Epithelial cell of prostate (primary cell): ENCODE measurements around the gene IL17A.

Experiments used
- DNase-seq: peaks from one replicate; pipeline ENCODE4 v3.0.0-alpha.2; 2011; ENCODE audit warnings: low read depth, low spot score
- H3K27ac ChIP-seq: fragments of 450-650 bp; 2 replicates; pipeline ENCODE4 v1.5.1; 2017; ENCODE audit warnings: mild to moderate bottlenecking

The IL17A gene

GRCh38 chr6:52209770-52210169 is 23.6 kb downstream of the IL17A start:
- no peak for DNase-seq
- no peak overlapping the region for H3K27ac ChIP-seq

- DNase-seq, result no peak
- no peak overlapping the region for H3K27ac ChIP-seq
Measured at GRCh38 chr6:52210227-52210626, 24.1 kb downstream of the IL17A start.

- no peak for DNase-seq
- no peak overlapping the region for H3K27ac ChIP-seq
Measured at GRCh38 chr6:52213127-52213526, 27.0 kb downstream of the IL17A start.

DNA sequence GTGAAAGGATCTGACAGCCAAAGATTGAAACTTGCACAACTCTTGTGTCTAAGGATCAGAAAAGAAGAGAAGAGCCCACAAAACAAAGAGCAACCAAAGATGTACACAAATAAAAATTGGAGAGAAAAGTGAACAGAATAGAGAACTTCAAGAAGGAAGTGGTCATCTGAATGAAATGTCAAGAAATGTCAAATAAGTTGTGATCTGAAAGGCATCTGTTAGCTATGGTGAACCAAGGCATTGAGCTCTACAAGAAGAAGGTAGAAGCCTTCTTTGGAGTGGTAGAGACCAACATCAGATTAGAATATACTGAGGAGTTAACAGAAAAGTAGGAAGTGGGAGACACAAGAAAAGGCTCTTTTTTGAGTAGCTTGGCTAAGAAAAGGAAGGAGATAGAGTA is 29.6 kb downstream of the IL17A start:
- DNase-seq, result no peak
- H3K27ac ChIP-seq, result no peak overlapping the region

DNA sequence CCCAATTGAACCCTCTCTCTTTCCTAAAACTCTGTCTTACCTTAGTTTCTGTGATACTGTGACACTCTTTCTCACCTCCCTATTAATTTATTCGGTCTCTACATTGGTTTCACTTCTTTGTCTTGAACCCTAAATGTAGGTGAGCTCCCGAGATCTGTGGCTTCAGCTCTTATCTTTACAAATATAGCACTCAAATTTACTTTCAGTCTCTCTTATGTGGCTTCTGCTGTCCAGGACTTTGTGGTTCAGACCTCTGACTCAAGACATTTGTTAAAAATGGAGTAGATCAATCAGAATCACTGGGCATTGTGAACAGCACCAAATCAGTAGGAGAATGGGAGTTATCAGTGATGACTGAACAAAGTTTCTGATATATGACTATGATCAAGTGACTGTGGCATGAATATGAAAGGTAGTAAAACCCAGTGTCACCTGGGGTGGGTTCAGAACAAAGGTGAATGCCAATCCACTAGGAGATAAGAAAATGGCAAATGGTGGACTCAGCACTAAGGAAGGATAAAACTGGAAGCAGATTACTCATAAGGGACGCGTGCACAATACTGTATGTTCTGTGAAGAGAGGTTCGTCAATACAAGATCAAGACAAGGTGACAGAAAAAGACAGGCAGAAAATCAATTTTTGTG is 30.9 kb downstream of the IL17A start:
- H3K27ac ChIP-seq, result no peak overlapping the region
- no peak for DNase-seq

GRCh38 chr6:52217761-52218160 is 31.6 kb downstream of the IL17A start:
- no peak overlapping the region for H3K27ac ChIP-seq
- no peak for DNase-seq

DNA sequence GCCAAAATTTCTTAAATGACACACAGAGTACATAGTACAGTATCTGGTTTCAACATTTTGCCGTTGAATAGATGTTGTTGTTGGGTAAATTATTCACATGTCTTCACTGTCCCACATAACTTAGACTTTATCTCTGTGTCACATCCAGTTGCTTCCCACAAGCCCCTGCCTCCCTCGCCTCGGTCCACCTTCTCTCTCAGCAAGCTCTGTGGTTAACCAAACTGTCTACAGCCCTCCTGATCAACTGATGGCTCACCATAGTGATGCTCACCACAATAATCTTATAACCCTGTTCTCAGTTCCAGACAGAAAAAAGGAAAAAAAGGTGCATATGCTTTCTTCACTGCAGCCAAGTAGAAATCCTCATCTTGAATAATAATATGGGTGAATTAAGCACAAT is 35.1 kb downstream of the IL17A start:
- no peak overlapping the region for H3K27ac ChIP-seq
- no peak for DNase-seq

GRCh38 chr6:52227495-52227894 is 41.3 kb downstream of the IL17A start:
- no peak for DNase-seq
- no peak overlapping the region for H3K27ac ChIP-seq

GRCh38 chr6:52230685-52231084 is 44.5 kb downstream of the IL17A start:
- no peak overlapping the region for H3K27ac ChIP-seq
- no peak for DNase-seq

DNA sequence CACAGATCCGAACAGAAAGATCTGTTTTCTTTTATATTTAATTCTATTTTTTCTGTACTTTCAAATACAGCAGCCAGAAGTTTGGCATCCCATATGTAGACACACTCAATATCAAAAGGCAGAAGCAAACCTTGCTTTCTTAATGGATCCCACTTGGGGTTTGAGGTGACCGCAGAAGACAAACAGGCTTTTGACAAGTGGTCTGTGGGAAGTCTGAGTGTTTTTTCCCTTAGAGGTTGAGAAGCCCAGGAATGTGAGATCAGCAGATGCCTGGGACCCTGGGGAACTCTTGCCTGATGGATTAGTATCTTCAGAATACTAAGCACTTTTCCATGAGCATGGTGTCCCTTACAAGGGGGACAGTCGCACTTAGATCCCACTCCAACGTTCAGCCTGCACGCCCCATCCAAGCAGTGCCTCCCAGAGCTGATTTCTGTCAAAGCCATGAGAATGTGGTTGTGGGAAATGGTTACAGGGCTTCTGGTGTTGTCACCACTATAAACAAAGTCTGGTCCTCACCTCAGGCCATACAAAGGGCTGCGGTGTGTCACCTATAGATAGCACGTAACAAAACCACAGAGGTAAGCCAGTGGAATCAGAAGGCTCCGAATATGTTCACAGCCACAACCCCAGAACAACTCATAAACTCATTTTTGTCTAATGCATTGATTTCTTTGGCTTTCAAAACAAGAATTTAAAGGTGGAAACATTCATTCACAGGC is 45.4 kb downstream of the IL17A start:
- DNase-seq, result no peak
- H3K27ac ChIP-seq, result no peak overlapping the region

GRCh38 chr6:52233005-52233404 is 46.8 kb downstream of the IL17A start:
- no peak overlapping the region for H3K27ac ChIP-seq
- no peak for DNase-seq

DNA sequence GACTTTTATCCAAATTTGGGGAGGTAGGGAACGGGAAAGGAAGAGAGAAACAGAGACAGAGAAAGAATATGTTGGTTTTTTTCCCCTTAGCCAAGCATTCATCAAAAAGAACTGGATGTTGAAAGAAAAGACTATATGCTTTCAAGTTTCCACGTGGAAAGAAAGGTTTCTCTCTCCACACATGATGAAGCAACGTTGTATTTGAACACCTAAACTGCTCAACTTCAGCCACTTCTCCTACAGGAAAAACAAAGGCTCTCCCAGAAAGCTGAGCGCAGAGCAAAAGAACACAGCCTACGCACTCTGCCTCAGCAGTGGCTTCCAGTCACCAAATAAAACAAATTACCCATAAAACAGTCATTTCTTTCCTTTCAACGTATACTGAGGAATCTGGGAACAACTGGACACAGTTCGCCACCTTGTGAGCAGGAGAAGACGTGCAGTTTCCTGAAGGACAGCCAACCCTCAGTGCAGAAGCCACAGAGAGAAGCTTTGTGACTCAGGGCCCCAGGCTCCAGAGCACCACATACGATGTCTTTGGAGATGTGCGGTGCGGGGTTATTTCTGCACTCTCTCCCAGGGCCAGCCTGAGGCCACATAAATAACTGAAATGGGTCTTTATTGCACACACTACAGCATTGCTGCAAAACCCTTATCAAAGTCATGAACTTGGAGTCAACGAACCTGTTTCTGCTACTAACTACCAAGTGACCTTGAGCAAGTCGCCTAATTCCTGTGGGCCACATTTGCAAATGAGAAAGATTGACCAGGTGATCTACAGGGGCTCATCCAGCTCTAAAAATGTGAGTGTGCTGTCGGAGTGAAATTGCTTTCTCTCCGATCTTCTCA is 48.0 kb downstream of the IL17A start:
- DNase-seq, result peak; percentile 20

More for the DNA sequence above, 48.0 kb downstream of the IL17A start:
- H3K27ac ChIP-seq, result no peak overlapping the region
